HL-60/S4 (cell line): ENCODE results near the gene RFC4.

Experiments
- in situ Hi-C: fragments of 300-500 bp; cut with MboI; formaldehyde crosslinking; loops from 2 replicates; pipeline ENCODE4 v1.14.3; 2022; ENCODE audit warnings: low sequenced_read_pairs

The RFC4 gene

GRCh38 chr3:186788482-186789370 is 17.6 kb downstream of the RFC4 start:
- in situ Hi-C loops: no loop called here

- in situ Hi-C loops: no loop called here
These were observed 18.4 kb downstream of the RFC4 start for GRCh38 chr3:186787642-186788481.

GRCh38 chr3:186786922-186787321 is 19.4 kb downstream of the RFC4 start:
- in situ Hi-C loops: no loop called here

- in situ Hi-C loops: no loop called here
These were observed 20.7 kb downstream of the RFC4 start for GRCh38 chr3:186785495-186786018.

- in situ Hi-C loops: no loop called here
These were observed 21.3 kb downstream of the RFC4 start for GRCh38 chr3:186784820-186785494.

- in situ Hi-C loops: no loop called here
These were observed 22.4 kb downstream of the RFC4 start for GRCh38 chr3:186783731-186784515.

GRCh38 chr3:186783058-186783730 is 23.1 kb downstream of the RFC4 start, which contains the start of gene EIF4A2:
EIF4A2 (plus strand) TSS chr3:186783577; CDS start chr3:186783611, 34 bp downstream.
- in situ Hi-C loops: no loop called here

- in situ Hi-C loops: no loop called here
These were observed 23.7 kb downstream of the RFC4 start for GRCh38 chr3:186782542-186783057.

- in situ Hi-C loops: no loop called here
These were observed 27.1 kb downstream of the RFC4 start for GRCh38 chr3:186779204-186779603.

GRCh38 chr3:186775999-186776398 is 30.3 kb downstream of the RFC4 start:
- in situ Hi-C loops: no loop called here

- in situ Hi-C loops: no loop called here
These were observed 33.4 kb downstream of the RFC4 start for GRCh38 chr3:186772701-186773417.

GRCh38 chr3:186772281-186772694 is 34.0 kb downstream of the RFC4 start:
- in situ Hi-C loops: no loop called here

GRCh38 chr3:186760897-186761447 is 45.3 kb downstream of the RFC4 start:
- in situ Hi-C loops: no loop called here

GRCh38 chr3:186760141-186760833 is 46.0 kb downstream of the RFC4 start:
- in situ Hi-C loops: no loop called here

- in situ Hi-C loops: no loop called here
These were observed 46.9 kb downstream of the RFC4 start for GRCh38 chr3:186759231-186759930.

GRCh38 chr3:186757686-186758220 is 48.5 kb downstream of the RFC4 start:
- in situ Hi-C loops: no loop called here

- in situ Hi-C loops: no loop called here
These were observed 49.1 kb downstream of the RFC4 start for GRCh38 chr3:186757214-186757613.
